Measurements from ENCODE around the gene PSMD2. TPM values are rescaled to one million over a fixed set of nuclear protein-coding genes. Genes with fewer than 3 reads are reported as not detected.
"Not testable (repeated sequence)": the region's sequence is repeated elsewhere in the genome, so short reads cannot be mapped to it uniquely, and the experiment has no call there.

The PSMD2 gene
- total RNA-seq, 2 donors from 2014 or later: 75.0 to 83.7 TPM

DNA sequence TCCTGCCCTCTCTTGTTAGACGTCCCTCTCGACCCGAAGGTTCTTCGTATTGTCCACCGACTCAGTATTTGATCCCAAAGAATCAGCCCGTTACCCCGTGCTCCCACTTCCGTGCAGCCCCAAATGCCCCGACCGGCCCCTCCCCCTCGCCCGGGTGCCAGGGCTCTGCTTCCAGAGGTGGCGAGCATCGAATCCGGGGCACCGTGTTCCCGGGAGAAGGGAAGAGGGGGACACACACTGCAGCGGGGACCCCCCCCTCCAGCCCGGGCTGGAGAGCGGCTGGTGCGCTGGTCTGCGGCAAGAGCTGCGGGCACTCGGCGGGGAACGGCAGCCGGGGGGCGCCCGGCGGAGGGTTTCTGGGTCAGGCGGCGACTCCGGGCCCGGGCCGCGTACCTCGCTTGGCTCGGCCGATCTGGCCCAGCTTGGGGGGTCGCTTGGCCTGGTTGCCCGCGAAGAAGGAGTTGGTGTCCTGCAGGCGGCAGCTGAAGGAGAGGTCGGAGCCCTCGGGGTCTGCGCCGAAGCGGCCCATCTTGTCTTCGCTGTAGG, 38.2 kb upstream of the PSMD2 start:
- H3K4me1 ChIP-seq: peaks cover 30% of the 10 kb centered on the region
- TF ChIP-seq, protein P1, sequence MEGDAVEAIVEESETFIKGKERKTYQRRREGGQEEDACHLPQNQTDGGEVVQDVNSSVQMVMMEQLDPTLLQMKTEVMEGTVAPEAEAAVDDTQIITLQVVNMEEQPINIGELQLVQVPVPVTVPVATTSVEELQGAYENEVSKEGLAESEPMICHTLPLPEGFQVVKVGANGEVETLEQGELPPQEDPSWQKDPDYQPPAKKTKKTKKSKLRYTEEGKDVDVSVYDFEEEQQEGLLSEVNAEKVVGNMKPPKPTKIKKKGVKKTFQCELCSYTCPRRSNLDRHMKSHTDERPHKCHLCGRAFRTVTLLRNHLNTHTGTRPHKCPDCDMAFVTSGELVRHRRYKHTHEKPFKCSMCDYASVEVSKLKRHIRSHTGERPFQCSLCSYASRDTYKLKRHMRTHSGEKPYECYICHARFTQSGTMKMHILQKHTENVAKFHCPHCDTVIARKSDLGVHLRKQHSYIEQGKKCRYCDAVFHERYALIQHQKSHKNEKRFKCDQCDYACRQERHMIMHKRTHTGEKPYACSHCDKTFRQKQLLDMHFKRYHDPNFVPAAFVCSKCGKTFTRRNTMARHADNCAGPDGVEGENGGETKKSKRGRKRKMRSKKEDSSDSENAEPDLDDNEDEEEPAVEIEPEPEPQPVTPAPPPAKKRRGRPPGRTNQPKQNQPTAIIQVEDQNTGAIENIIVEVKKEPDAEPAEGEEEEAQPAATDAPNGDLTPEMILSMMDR (IDR thresholded peaks at IDR 0.05): no peak
- no peak for TF ChIP-seq POLR2A (IDR thresholded peaks at IDR 0.05)
- peak overlapping the region; percentile 21 to 34 for H3K4me3 ChIP-seq
- no peaks in the 10 kb centered on the region for H3K36me3 ChIP-seq (replicated peaks in 1 of 2; ENCODE audit: insufficient read depth in 1 of 2, low read depth in 2 of 2)
- intact Hi-C loops (cut with DNase I): no loop called here
- H3K27ac ChIP-seq: peak overlapping the region; percentile 74 to 88 (median 86)
- WGBS, 2 donors: 0 to 1% methylated on average over 14 to 49 of the region's 49 CpGs
- ATAC-seq: no peak
- DNase-seq: peak; percentile 32 to 51 (median 42)
- H3K9me3 ChIP-seq: no peaks in the 10 kb centered on the region
- H3K27me3 ChIP-seq: no peaks in the 10 kb centered on the region

DNA sequence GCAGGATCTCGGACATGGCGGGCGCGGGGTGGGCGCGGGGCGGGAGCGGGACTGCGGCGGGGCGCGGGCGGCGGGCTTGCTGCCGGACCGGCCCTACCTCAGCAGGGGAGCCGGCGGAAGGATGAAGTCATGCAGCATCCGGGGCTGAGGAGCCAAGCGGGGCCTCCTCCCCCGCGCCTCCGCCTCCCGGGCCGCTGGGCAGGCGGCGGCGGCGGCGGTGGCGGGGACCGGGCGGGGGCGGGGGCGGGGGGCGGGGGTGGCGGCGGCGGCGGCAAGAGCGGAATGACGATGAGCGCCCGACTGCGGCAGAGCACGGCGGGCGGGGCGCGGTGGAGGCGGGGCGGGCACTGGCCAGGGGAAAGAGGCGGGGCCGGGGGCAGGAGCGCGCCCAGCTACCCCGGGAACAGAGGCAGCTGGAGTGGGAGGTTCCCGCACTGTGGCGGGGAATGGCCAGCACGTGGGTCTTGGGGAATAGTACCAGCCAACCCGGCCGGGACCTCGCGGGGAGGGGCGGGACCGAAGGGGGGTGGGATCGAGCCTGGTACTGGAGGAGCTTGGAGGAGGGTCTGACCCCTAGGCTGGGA, 37.7 kb upstream of the PSMD2 start, which contains the start of gene CAMK2N2:
Gene CAMK2N2, minus strand, starts transcription at position 284 of the 584 bp plus-strand sequence. Its CDS starts 268 bp downstream, at position 16.
- ATAC-seq: peak; percentile 83
- H3K9me3 ChIP-seq: no peaks in the 10 kb centered on the region
- peaks cover 30% of the 10 kb centered on the region for H3K4me1 ChIP-seq
- H3K27ac ChIP-seq: peak within 1 kb of the TSS; percentile 86 to 99 (median 96)
- peak; percentile 97 for DNase-seq
- peak within 1 kb of the TSS; percentile 21 to 34 for H3K4me3 ChIP-seq
- H3K36me3 ChIP-seq (replicated peaks in 1 of 2; ENCODE audit: insufficient read depth in 1 of 2, low read depth in 2 of 2): no peaks in the 10 kb centered on the region
- intact Hi-C loops (cut with DNase I): no loop called here
- 0% methylated on average over 5 to 31 of the region's 67 CpGs for WGBS, 2 donors
- no peaks in the 10 kb centered on the region for H3K27me3 ChIP-seq
- TF ChIP-seq POLR2A (IDR thresholded peaks at IDR 0.05): peak in 1 of 3 donors; percentile 52
- TF ChIP-seq, protein P1 (IDR thresholded peaks at IDR 0.05): no peak

DNA sequence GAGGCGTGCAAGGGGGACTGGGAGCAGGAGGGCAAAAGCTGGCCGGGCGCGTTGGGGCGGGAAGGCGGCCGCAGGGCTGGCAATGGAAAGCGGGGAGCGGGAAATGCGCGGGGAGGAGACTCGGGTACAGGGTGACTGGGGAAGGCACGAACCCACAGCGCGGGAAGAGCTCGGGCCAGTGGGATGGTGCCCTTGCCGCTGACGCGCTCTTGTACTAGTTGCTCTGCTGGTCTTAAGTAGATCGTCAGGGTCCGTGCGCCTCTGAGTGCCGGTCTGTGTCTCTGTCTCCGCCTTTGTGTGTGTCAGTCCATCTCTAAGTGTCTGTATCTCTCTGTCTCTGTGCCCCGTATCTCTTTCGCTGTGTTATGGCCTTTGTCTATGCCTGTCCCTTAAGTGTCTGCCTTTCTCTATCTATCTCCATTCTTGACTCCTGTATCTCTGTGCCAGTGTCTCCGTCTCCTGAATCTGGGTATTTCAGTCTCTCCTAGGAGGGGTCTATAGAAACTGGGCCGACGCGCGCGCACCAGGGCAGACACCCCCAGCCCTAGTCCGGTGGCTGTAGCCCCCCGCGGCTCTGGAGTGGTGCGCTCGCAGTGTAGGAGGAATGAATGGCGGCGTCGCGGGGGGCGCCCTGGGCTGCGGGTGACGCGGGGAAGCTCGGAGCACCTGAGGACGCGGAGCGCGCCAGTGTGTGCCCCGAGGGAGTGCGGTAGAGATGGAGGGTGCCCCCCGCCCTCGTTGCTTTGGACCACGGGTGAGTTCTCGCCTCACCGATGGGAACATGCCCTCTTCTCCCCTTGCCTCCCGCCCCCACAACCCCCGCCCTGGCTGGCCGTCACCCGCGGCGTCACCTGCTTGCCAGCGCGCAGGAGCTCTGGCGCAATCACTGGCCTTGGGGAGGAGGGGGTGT, 36.9 kb upstream of the PSMD2 start:
- peak; percentile 90 to 95 (median 91) for DNase-seq
- intact Hi-C loops (cut with DNase I): no loop called here
- Histone ChIP-seq H3K9me3 (no peaks in the 10 kb centered on the region), H3K27me3 (no peaks in the 10 kb centered on the region), H3K36me3 (replicated peaks in 1 of 2; ENCODE audit: insufficient read depth in 1 of 2, low read depth in 2 of 2) (no peaks in the 10 kb centered on the region), H3K4me1 (peaks cover 30% of the 10 kb centered on the region), H3K4me3 (no peak overlapping the region), H3K27ac (peak overlapping the region; percentile 86 to 99 (median 96))
- TF ChIP-seq, protein P1 (IDR thresholded peaks at IDR 0.05): no peak
- peak; percentile 76 to 98 (median 95) for TF ChIP-seq POLR2A (IDR thresholded peaks at IDR 0.05)
- WGBS, 2 donors: 1 to 3% methylated on average over 44 to 65 of the region's 66 CpGs
- peak; percentile 69 for ATAC-seq

DNA sequence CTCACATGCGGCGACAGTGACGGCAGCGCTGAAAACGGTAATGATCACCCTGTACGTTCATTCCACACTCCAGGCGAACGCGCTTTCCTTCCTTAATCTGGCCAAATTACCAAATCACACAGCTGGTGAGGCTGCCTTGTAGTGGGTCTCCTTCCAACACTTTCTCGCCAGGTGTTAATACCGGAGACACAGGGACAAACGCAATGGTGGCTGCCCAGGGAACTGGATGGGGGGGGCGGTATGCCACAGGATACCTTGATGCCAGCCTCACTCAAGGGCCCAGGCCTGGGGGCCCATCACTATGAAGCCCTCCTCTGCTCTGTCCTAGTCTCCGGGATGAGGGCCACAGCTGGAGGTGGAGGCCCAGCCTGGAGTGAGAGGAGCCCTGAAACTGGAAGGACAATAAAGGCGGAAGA, 36.3 kb upstream of the PSMD2 start:
- DNase-seq (no peak), ATAC-seq (no peak)
- H3K36me3 ChIP-seq (replicated peaks in 1 of 2; ENCODE audit: insufficient read depth in 1 of 2, low read depth in 2 of 2): no peaks in the 10 kb centered on the region
- H3K27me3 ChIP-seq: no peaks in the 10 kb centered on the region
- TF ChIP-seq POLR2A (IDR thresholded peaks at IDR 0.05): peak; percentile 55 to 82 (median 69)
- TF ChIP-seq, protein P1 (IDR thresholded peaks at IDR 0.05): no peak
- intact Hi-C loops (cut with DNase I): no loop called here
- H3K4me3 ChIP-seq: no peak overlapping the region
- H3K9me3 ChIP-seq: no peaks in the 10 kb centered on the region
- WGBS, 2 donors: 13 to 16% methylated on average over 9 to 15 of the region's 15 CpGs
- peaks cover 30% of the 10 kb centered on the region for H3K4me1 ChIP-seq
- H3K27ac ChIP-seq: peak overlapping the region; percentile 86 to 99 (median 96)

DNA sequence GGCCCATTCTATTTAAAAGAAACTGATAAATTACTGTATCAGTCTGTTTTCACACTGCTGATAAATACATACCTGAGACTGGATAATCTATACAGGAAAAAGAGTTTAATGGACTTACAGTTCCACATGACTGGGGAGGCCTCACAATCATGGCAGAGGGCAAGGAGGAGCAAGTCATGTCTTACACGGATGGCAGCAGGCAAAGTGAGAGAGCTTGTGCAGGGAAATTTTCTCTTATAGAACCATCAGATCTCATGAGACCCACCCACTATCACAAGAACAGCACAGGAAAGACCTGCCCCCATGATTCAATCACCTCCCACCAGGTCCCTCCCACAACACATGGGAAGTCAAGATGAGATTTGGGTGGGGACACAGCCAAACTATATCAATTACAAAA, 31.8 kb upstream of the PSMD2 start:
- H3K9me3 ChIP-seq; H3K4me1 ChIP-seq; H3K27ac ChIP-seq; H3K36me3 ChIP-seq (replicated peaks in 1 of 2; ENCODE audit: insufficient read depth in 1 of 2, low read depth in 2 of 2); DNase-seq; intact Hi-C loops (cut with DNase I); H3K27me3 ChIP-seq; H3K4me3 ChIP-seq; ATAC-seq: not testable (repeated sequence)
- WGBS, 2 donors: 87 to 93% methylated on average over 1 of the region's 1 CpG
